22Rv1 (cell line): ENCODE measurements around the gene LAMA5.

Source experiments
- H3K27ac ChIP-seq: fragments of 450-650 bp; 2 replicates; pipeline ENCODE4 v1.5.1; 2017
- ZFX ChIP-seq: fragments of 450-650 bp; IDR thresholded peaks from 2 replicates; pipeline ENCODE4 v1.6.1; 2017; ENCODE audit warnings: antibody characterized with exemption, borderline replicate concordance
- TF ChIP-seq, protein P1 (sequence below): fragments of 450-650 bp; IDR thresholded peaks from 2 replicates; pipeline ENCODE4 v1.5.1; 2017; ENCODE audit warnings: mild to moderate bottlenecking

LAMA5 gene

GRCh38 chr20:62300319-62300718 lies 66.8 kb downstream of the LAMA5 start:
- TF ChIP-seq, protein P1, sequence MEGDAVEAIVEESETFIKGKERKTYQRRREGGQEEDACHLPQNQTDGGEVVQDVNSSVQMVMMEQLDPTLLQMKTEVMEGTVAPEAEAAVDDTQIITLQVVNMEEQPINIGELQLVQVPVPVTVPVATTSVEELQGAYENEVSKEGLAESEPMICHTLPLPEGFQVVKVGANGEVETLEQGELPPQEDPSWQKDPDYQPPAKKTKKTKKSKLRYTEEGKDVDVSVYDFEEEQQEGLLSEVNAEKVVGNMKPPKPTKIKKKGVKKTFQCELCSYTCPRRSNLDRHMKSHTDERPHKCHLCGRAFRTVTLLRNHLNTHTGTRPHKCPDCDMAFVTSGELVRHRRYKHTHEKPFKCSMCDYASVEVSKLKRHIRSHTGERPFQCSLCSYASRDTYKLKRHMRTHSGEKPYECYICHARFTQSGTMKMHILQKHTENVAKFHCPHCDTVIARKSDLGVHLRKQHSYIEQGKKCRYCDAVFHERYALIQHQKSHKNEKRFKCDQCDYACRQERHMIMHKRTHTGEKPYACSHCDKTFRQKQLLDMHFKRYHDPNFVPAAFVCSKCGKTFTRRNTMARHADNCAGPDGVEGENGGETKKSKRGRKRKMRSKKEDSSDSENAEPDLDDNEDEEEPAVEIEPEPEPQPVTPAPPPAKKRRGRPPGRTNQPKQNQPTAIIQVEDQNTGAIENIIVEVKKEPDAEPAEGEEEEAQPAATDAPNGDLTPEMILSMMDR: no peak
- TF ChIP-seq ZFX: no peak
- H3K27ac ChIP-seq: 0 out of 2 replicates have a peak overlapping the region, but pooled peaks have one; percentile 95

GRCh38 chr20:62299666-62300236 lies 67.4 kb downstream of the LAMA5 start:
- no peak overlapping the region for H3K27ac ChIP-seq
- TF ChIP-seq ZFX: no peak
- TF ChIP-seq, protein P1: no peak

DNA sequence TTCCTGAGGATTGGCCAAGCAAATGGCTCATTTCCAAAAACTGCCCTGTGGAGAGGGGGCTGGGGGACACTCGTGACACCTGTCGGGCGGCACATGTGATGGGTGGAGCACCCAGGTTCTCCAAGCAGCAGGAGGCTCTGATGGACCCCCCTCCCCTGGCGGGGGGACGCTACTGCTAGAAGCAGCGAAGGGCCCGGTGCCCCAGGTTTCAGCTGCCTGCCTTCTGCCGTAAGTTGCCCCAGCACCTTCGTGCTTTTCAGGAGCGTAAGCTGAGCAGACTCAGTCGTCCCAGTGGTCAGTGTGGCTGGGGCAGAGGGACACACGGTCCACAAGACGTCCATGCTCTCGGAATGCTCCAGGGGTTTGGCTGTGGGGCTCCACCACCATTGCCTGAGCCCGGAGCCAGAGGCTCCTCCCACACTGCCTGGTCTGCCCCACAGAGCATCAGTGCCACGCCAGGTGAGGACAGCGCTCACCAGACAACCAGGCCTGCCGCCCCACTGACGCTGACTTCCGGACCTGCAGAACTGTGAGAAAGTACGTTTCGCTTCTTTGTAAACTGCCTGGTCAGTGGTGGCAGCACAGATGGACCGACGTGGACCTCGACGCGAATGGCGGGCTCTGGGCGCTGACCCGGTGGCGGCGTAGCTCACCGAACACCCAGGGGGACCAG lies 68.4 kb downstream of the LAMA5 start:
- no peak overlapping the region for H3K27ac ChIP-seq
- no peak for TF ChIP-seq ZFX
- TF ChIP-seq, protein P1: no peak

DNA sequence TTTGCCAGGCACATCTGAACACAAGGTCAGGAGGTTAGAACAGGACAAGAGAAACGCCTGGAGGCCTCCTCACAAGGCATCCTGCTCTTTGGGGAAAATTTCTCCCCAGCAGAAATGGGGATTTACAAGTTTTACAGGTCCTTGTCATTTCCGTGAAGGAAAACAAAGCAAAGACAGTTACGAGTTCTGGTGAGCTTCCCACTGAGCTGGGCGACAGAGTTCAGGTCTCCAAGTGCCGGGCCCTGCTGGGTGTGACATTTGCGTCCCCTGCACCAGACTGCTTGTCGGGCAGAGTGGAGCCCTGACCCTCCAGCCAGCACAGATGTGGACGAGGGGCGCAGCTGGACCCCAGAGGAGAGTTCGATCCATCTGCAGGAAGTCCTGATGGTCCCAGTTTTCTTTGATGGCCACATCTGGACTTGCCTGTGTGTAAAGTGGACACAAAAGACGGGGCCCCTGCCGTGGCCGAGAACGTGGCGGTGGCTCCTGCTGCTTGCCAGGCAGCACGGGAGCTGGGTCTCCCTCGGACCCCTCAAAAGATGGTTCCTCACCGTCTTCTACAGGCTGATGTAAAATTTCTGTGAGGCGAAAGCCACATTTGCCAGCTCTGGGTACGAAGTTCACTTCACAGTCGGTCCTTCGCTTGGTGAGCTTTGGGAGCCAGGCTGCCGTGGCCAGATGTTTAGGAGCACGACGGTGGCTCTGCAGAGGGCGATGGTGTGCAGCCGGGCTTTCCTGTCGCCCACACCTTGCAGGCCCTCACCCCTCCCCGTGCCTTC lies 69.5 kb downstream of the LAMA5 start:
- TF ChIP-seq, protein P1: no peak
- TF ChIP-seq ZFX: no peak
- no peak overlapping the region for H3K27ac ChIP-seq

- TF ChIP-seq, protein P1: no peak
- no peak for TF ChIP-seq ZFX
- H3K27ac ChIP-seq: no peak overlapping the region
These were observed 70.2 kb downstream of the LAMA5 start for GRCh38 chr20:62296724-62297448.

- no peak overlapping the region for H3K27ac ChIP-seq
- TF ChIP-seq, protein P1: no peak
- no peak for TF ChIP-seq ZFX
These were observed 72.6 kb downstream of the LAMA5 start for GRCh38 chr20:62294516-62294915.
